Brain microvascular endothelial cell (primary cell): ENCODE data around the gene C20orf202.
A peak's percentile ranks its signal among the peaks of the same experiment; 100 is the strongest.

ENCODE experiments used
- DNase-seq: peaks from one replicate; pipeline ENCODE4 v3.0.0-alpha.2; 2020
- H3K27ac ChIP-seq: fragments of 250-450 bp; sonication (Bioruptor Pico); 2 replicates; pipeline ENCODE4 v1.5.1; 2020; ENCODE audit warnings: mild to moderate bottlenecking, moderate library complexity
- H3K27me3 ChIP-seq: fragments of 250-450 bp; sonication (Bioruptor Pico); replicated peaks from 2 replicates; pipeline ENCODE4 v1.5.1; 2020; ENCODE audit warnings: mild to moderate bottlenecking
- H3K36me3 ChIP-seq: fragments of 250-450 bp; sonication (Bioruptor Pico); replicated peaks from 2 replicates; pipeline ENCODE4 v1.5.1; 2020; ENCODE audit warnings: mild to moderate bottlenecking
- H3K4me3 ChIP-seq: 2 replicates; pipeline ENCODE4 v1.5.1; 2011; ENCODE audit warnings: low read depth, mild to moderate bottlenecking, control low read depth, low read length, moderate library complexity
- CTCF ChIP-seq: IDR thresholded peaks from 2 replicates; pipeline ENCODE4 v1.5.1; 2011; ENCODE audit warnings: low read depth, mild to moderate bottlenecking, moderate library complexity, low read length, control low read depth, inconsistent platforms; ENCODE audit errors: missing control alignments
- in situ Hi-C: cut with HindIII; loops from 2 replicates; pipeline ENCODE4 v1.10.0; 2017; ENCODE audit warnings: low sequenced_read_pairs, low pct_ligation_motif_present

Gene C20orf202

GRCh38 chr20:1169224-1169623 is 34.0 kb upstream of the C20orf202 start:
- H3K36me3 ChIP-seq = peaks cover 49% of the 10 kb centered on the region
- no peak for DNase-seq
- H3K4me3 ChIP-seq = no peak overlapping the region
- in situ Hi-C loops = no loop called here
- TF ChIP-seq CTCF = no peak
- no peak overlapping the region for H3K27ac ChIP-seq
- H3K27me3 ChIP-seq = no peaks in the 10 kb centered on the region

GRCh38 chr20:1171461-1172093 is 31.7 kb upstream of the C20orf202 start:
- TF ChIP-seq CTCF = no peak
- peaks cover 26% of the 10 kb centered on the region for H3K36me3 ChIP-seq
- no peak for DNase-seq

GRCh38 chr20:1173698-1174097 is 29.6 kb upstream of the C20orf202 start:
- Histone ChIP-seq H3K27ac (no peak overlapping the region), H3K36me3 (peaks cover 12% of the 10 kb centered on the region), H3K4me3 (no peak overlapping the region), H3K27me3 (no peaks in the 10 kb centered on the region)
- TF ChIP-seq CTCF = no peak
- DNase-seq = no peak
- in situ Hi-C loops = no loop called here

More at GRCh38 chr20:1171461-1172093, 31.7 kb upstream of the C20orf202 start:
- Histone ChIP-seq H3K27ac (no peak overlapping the region), H3K4me3 (no peak overlapping the region), H3K27me3 (no peaks in the 10 kb centered on the region)
- in situ Hi-C loops = no loop called here

GRCh38 chr20:1174787-1175186 is 28.5 kb upstream of the C20orf202 start:
- no peak for DNase-seq
- Histone ChIP-seq H3K27ac (no peak overlapping the region), H3K36me3 (peaks cover 7% of the 10 kb centered on the region), H3K27me3 (no peaks in the 10 kb centered on the region), H3K4me3 (no peak overlapping the region)
- TF ChIP-seq CTCF = no peak
- in situ Hi-C loops = no loop called here

- H3K27me3 ChIP-seq = no peaks in the 10 kb centered on the region
- peak; percentile 27 for TF ChIP-seq CTCF
- H3K36me3 ChIP-seq = no peaks in the 10 kb centered on the region
- in situ Hi-C loops = no loop called here
- no peak overlapping the region for H3K27ac ChIP-seq
- no peak for DNase-seq
- H3K4me3 ChIP-seq = no peak overlapping the region
These were observed 25.6 kb upstream of the C20orf202 start for GRCh38 chr20:1177680-1178079.

- TF ChIP-seq CTCF = no peak
- no peak overlapping the region for H3K4me3 ChIP-seq
- DNase-seq = no peak
- H3K36me3 ChIP-seq = no peaks in the 10 kb centered on the region
- in situ Hi-C loops = no loop called here
- no peak overlapping the region for H3K27ac ChIP-seq
- H3K27me3 ChIP-seq = peaks cover under 1% of the 10 kb centered on the region
These were observed 25.2 kb upstream of the C20orf202 start for GRCh38 chr20:1178103-1178502.
